ENCODE measurements around the gene SEMA3B.

The SEMA3B gene

DNA sequence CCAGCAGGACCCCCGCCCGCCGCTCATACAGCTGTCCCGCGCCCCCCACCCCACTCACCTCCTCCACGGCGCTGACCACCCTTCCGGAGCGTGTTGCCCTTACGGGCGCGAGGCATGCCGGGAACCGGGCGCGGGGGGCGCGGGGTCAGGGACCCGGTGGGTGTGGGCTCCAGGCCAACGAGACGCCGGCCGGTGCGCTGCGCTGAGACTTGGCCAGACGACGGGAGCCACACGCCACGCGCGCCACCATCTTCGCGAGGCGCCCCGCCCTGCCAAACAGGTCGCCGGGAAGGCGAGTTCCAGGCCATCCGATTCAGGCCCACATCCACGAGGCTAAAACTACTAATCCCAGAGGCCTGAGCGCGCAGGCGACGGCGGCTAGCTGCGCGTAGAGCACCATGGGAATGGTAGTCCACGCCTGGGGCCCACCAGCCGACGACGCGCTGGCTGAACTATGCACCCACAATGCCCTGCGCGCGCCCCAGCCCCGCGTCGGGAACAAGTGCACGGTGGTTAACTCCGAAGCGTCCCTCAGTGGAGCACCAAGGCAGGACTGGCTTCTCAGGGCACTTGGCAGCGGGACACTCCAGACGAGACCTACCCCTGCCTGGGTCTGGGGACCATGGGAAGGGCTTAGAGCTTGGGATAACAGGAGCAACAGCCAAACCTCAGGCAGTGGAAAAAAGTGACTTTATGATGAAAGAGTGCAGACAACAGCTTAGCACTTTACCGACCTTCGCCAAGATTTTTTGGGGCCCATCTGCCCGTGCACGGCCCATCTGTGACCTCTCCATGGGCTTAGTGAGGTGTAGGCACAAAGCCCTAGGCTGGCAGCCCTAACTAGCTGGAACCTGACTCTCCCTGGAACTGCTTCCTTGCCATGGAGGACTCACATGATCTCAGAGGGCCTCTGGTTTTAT lies 23.5 kb downstream of the SEMA3B start, which contains the start of gene IFRD2:
IFRD2 (minus strand) TSS at position 271 of the 920 bp plus-strand sequence; CDS start at position 116, 155 bp downstream.
- peak; percentile 94 for DNase-seq (ENCODE audit: low spot score)
- FAIRE-seq, result peak; percentile 73

GRCh38 chr3:50293079-50293801 lies 24.3 kb downstream of the SEMA3B start:
- DNase-seq (ENCODE audit: low spot score) (no peak), FAIRE-seq (no peak)

GRCh38 chr3:50294089-50294488 lies 25.1 kb downstream of the SEMA3B start:
- DNase-seq (ENCODE audit: low spot score) (no peak), FAIRE-seq (no peak)

- FAIRE-seq, result no peak
- no peak for DNase-seq (ENCODE audit: low spot score)
Measured at GRCh38 chr3:50294492-50295403, 25.8 kb downstream of the SEMA3B start.

GRCh38 chr3:50295553-50296431 lies 26.8 kb downstream of the SEMA3B start:
- DNase-seq (ENCODE audit: low spot score), result no peak
- FAIRE-seq, result no peak

GRCh38 chr3:50296721-50297383 lies 27.9 kb downstream of the SEMA3B start:
- FAIRE-seq (no peak), DNase-seq (ENCODE audit: low spot score) (no peak)

GRCh38 chr3:50297384-50297775 lies 28.4 kb downstream of the SEMA3B start:
- FAIRE-seq, result no peak
- DNase-seq (ENCODE audit: low spot score), result no peak

DNA sequence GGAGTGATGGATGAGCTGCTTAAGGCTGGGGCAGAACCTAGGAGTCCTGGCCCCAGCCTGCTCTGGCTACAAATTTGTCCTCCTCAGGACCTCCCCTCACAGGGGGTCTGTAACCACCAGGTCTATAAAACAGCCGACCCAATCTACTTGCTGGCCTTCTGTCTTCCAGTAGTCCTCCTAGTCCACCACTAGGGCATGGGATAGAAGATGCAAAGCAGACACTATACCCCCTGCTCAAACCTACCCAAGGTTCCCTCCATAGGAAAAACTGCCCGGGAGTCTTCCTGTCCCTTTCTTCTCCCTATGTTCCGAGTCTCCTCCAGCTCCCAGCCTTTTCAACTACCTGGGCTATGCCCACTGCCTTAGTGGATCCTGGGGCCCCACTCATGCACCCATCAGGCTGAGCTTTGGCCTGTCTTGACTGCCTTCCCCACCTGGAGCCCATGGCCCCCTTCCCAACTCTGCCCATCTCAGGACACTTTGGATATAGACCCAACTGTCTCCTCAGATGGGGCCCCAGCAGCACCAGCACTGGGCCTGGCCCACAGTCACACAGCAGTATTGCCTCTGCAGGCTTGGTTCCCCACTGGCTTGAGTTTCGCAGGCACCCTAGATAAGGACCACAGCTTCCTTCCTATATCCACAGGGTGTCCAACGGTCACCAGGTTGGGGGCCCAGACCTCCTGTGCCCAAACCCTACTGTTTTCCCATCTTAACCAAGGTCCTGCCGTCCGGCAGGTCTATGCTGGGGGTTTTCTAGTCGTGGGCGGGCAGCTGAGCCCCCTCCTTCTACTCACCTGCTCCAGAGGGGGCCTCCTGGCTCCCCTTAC lies 29.2 kb downstream of the SEMA3B start:
- FAIRE-seq (no peak), DNase-seq (ENCODE audit: low spot score) (no peak)

GRCh38 chr3:50298836-50299637 lies 30.1 kb downstream of the SEMA3B start, which contains the start of the genes HYAL3 and NAA80:
Gene HYAL3 (minus strand): TSS chr3:50299405. CDS start chr3:50295602, 3,803 bp downstream.
Gene NAA80 (minus strand): TSS chr3:50299405. CDS start chr3:50297463, 1,942 bp downstream.
- peak; percentile 96 for DNase-seq (ENCODE audit: low spot score)
- peak; percentile 87 for FAIRE-seq

- FAIRE-seq, result no peak
Measured at GRCh38 chr3:50299638-50299928, 30.6 kb downstream of the SEMA3B start.

GRCh38 chr3:50299929-50300680 lies 31.2 kb downstream of the SEMA3B start:
- FAIRE-seq (no peak), DNase-seq (ENCODE audit: low spot score) (peak; percentile 14)

More at GRCh38 chr3:50299638-50299928, 30.6 kb downstream of the SEMA3B start:
- no peak for DNase-seq (ENCODE audit: low spot score)

DNA sequence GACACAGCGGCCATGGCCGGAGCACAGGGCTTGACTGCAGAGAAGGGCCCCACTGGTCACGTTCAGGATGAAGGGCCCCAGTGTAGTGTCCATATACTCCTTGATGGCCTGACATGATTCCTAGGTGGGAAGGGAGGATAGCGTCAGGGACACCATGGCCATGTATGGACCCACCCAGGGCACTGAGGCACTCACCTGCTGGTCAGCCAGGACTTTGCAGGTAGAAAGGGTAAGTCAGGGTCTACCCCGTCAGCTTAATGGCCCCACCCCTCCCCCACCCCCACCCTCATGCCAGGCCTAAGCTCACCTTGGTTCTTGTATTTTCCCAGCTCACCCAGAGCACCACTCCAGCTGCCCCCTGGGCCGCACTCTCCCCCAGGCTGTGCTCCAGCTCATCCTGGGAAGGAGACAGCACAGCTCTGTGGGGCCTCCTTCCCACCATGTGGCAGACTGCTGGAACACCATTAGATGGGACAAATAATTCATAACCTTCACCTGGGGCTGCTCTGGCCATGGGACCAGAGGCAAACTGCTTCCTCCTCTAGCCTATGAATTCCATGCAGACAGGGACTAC lies 31.8 kb downstream of the SEMA3B start:
- FAIRE-seq (no peak), DNase-seq (ENCODE audit: low spot score) (no peak)

DNA sequence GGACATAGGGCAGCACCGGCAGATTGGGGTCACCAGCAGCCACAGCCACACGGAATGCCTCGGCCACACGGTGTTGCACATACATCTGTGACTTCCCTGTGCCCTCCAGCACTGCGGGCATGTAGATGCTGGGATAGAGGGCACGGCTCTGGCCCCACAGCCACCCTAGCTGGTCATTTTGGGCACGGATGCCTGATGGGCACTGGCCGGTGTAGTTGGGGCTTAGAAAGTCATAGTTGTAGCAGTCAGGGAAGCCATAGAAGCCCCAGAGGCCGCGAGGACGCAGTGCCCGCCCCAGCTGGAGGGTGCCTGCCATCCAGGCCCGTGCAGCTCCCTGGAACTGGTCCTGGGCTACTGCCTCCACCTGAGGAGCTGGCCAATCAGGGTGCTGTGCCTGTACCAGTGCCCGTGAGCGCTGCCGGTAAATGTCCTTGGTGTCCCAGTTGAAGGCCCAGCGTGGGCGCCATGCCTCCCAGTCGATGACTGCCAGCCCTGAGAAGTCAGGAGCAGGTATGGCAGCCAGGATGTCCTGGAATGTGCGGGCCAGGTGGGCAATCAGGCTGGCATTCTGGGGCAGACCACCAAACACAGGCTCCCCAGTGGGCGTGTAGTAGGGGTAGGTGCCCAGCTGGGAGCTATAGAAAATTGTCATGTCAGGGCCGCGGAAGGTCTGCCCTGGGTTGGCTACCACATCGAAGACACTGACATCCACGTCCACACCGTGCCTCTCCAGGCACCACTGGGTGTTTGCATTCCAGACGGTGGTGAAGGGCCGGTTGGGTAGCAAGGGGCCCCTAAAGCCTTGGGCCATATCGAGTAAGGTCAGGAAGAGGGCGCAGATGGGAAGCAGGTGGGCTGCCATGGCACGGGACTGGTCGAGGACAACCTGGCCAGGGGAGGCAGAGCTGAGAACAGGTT lies 33.4 kb downstream of the SEMA3B start:
- FAIRE-seq (no peak), DNase-seq (ENCODE audit: low spot score) (no peak)

- DNase-seq (ENCODE audit: low spot score) (no peak), FAIRE-seq (no peak)
Measured at GRCh38 chr3:50303013-50303815, 34.3 kb downstream of the SEMA3B start, which contains the start of gene HYAL1. Gene HYAL1 (minus strand): TSS chr3:50303574. CDS start chr3:50302956, 618 bp downstream.

DNA sequence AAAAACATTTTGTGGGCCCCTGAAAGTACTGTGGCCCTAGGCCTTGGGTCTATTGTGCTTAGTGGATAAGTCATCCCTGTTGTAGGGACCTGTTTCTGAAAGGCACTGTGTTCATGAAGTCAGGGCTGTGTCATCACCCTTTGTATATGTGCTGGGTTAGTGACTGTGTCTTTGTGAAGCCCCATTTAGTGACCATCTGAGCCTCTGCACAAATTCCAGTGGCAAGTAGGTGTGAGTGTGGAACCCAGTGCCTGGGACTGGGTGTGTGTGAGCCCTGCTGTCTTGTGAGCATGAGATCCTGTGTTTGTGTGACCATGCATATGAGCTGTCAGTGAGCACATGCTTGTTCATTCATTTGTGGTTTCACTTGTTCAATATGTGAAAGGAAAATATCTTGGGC lies 35.7 kb downstream of the SEMA3B start:
- FAIRE-seq (no peak), DNase-seq (ENCODE audit: low spot score) (peak; percentile 9)

Data from RCC 7860 (cell line).